Stimulated activated CD8-positive, alpha-beta memory T cell treated with anti-CD3 and anti-CD28 coated beads, Interleukin-7, amount 100 ng/mL, for 24 hours (primary cell): Measurements from ENCODE around the gene CACNB4.
"Not testable (repeated sequence)": the region's sequence is repeated elsewhere in the genome, so short reads cannot be mapped to it uniquely, and the experiment has no call there.

Experiments
- DNase-seq: peaks from one replicate; pipeline ENCODE4 v3.0.0-alpha.2; 2020; ENCODE audit warnings: low read depth

Gene CACNB4

DNA sequence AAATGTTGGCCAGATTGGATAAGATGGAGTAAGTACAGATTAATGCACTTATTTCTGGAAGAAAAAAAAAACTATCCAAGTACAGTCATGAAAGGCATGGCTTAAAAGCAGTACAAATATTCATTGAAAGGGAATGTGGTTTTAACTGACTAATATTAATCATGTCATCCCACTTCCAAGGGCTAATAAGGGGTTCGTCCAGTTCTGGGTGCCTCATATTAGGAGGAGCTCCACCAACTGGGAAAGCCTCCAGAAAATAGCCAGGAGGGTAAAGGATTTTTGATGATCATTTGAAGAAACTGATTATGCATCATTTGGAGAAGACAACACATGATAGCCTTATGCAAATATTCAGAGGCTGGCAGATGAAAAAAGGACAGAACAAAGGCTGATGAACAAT lies 155.4 kb downstream of the CACNB4 start:
- no peak for DNase-seq

DNA sequence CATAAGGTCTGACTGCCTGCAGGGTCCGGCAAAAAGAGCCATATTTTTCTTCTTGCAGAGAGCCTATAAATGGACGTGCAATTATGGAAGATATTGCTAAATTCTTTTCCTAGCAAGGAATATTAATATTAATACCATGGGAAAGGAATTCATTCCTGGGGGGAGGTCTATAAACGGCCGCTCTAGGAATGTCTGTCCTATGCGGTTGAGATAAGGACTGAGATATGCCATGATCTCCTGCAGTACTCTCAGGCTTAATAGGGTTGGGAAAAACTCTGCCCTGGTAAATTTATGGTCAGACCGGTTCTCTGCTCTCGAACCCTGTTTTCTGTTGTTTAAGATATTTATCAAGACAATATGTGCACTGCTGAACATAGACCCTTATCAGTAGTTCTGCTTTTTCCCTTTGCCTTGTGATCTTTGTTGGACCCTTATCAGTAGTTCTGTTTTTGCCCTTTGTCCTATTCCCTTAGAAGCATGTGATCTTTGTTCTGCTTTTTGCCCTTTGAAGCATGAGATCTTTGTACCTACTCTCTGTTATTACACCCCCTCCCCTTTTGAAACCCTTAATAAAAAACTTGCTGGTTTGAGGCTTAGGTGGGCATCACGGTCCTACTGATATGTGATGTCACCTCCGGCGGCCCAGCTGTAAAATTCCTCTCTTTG lies 156.2 kb downstream of the CACNB4 start:
- not testable (repeated sequence) for DNase-seq

DNA sequence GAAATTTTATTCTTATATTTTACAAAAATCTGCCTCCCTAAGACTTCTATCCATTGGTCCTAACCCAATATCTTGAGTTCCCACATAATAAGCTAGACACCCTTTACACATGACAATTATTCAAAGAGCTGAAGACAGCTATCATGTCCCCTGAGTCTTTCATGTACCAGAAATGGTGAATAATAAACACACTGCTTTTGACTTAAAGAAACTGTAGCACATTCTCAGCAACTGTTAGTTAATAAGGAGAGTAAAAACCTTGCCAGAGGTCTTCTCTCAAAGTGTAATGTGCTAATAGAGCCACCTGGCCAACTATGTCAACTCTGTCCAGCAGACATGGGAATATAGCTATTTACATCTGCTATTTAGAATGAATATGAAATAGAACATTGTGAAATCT lies 160.9 kb downstream of the CACNB4 start:
- DNase-seq: no peak

DNA sequence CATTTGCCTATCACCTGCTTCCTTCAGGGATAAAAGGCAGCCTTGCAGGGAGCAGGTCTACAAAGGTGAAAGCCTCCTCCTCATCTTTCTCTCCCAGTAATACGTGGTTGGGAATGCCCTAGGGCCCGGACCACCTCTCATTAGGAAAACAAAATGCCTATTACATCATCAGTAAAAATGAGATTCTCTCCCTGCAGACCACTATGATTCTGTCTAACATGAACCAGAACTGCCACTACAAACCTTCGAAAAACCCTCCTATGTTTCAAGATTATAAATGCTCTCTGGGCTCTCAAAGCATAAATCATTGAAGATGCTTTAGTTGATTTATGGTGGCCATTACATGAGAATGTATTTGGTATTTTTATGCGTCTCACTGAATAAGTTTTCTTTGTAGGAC lies 162.2 kb downstream of the CACNB4 start:
- DNase-seq: no peak

DNA sequence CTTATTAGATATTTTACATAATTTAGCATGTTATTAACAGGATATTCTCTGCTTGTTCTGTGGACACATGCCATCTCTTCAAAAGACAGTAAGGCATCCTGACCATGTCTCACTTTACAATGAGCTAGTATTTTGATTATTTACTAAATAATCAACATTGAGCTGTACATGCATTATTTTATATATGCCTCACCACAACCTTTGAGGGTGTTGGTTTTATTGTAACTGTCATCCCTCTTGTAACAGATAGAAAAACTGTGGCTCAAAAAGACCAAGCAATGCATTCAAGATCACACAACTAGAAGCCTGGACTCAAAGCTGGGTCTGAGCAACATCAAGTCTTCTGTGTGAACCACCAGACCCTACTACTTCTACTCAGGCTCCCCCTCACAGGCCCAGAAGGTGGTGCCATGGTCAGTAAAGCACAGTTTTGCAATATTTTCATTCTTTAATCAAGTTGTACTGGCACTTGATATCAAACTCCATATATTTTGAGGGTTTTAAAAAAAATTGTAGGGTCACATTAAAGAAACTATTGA lies 165.5 kb downstream of the CACNB4 start:
- no peak for DNase-seq

DNA sequence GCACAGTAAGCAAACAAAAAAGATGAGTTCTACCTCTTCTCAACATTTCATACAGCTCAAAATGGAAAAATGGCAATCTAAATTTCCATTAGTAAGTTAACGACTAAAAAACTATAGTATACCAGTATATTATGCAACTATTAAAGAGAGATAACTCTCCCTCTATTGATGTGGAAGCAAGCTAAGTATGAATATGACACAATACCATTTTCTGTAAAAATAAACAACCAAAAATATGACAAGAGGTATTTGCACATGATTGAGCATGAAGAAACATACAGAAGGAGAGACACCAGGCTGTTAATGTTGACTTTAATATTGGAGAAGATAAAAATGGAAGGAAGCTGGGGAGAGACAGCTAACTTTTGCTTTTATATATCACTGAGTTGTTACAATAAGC lies 167.1 kb downstream of the CACNB4 start:
- DNase-seq: no peak

DNA sequence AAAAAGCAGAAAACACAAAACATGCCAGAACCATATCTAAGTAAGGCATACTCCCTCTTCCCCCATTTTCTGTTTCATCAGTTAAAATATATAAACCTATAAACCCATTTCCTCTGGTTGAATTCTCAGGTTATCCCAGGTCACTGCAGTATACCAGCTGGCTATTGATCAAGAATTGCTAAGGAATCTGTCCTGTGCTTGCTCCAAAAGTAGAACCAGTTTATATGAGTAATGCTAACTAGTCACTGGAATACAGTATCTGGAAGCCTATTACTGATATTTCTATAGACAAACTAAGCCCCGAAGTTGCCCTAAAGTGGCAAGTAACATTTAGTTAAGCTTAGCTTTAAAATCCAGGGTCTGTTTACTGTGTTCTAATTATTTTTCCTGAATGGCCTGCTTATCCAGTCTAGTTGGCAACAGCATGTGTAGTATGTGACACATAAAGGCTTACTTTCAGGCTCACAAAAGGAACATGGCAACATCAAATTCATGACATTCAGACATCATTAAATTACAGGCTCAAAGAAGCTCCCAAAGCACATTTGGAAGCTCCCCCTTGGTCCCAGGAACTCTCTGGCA lies 167.7 kb downstream of the CACNB4 start:
- no peak for DNase-seq

DNA sequence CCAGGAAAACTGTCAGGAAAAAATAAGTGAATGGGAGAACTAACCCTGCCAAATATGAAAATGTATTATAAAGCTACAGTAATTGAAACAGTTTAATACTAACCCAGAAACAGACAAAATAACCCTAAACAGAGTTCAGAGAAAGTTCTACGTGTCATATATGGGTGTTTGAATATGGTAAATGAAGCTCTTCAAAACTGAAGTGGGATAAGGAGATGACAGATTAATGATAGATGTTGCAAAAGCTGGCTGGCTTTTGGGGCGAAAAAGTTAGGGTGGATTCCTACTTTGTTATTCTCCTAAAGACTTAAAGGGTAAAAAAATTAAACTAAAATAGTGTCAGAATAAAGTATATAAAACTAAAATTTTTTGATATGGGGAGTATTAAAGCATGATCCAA lies 168.8 kb downstream of the CACNB4 start:
- DNase-seq: no peak

DNA sequence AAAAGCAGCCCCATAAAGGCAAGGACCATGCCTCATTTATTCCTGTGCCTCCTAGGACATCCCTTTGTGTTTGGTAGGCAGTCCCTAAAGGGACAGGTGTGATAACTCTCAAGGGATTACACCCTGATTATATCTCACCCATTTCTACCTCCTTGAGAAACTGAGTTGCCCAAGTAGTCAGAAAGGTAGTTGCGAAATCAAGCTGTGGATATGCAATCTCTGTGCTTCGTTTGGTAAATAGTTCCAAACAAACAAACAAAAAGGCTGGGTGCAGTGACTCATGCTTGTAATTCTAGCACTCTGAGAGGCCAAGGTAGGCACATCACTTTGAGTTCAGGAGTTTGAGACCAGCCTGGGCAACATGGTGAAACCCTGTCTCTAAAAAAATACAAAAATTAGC lies 170.5 kb downstream of the CACNB4 start:
- no peak for DNase-seq

DNA sequence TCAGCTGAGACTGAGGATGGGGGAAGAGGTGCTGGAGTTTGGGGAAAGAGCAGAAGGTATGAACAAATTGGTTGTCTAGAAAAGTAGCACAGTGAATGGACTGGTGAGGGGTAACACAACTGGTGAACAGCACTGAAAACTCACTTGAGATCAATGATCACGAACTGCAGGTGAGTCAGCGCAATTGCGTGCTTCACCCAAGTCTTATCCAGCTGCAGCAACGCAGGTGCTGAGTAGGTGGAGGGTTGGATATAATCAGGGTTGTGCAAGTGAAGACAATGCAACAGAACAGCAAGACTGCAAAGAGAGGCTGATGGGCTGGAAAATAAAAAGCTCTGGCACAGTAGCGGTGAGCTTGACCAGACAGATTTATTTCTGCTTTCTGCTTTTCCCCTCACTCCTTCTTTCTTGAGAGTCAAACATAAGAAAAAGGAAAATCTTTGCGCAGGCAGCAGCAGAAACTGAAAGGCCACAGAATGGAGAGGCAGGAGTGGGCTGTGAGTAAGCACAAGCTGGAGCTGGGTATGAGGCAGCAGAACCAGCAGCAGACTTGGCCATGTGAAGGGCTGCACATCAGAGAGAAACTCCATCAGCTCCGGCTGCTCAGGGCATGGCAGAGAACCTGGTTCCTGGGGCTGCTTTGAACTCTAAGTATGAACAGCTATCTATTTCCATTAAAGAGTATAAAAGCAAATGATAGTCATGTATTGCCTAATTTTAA lies 171.2 kb downstream of the CACNB4 start:
- DNase-seq: no peak

DNA sequence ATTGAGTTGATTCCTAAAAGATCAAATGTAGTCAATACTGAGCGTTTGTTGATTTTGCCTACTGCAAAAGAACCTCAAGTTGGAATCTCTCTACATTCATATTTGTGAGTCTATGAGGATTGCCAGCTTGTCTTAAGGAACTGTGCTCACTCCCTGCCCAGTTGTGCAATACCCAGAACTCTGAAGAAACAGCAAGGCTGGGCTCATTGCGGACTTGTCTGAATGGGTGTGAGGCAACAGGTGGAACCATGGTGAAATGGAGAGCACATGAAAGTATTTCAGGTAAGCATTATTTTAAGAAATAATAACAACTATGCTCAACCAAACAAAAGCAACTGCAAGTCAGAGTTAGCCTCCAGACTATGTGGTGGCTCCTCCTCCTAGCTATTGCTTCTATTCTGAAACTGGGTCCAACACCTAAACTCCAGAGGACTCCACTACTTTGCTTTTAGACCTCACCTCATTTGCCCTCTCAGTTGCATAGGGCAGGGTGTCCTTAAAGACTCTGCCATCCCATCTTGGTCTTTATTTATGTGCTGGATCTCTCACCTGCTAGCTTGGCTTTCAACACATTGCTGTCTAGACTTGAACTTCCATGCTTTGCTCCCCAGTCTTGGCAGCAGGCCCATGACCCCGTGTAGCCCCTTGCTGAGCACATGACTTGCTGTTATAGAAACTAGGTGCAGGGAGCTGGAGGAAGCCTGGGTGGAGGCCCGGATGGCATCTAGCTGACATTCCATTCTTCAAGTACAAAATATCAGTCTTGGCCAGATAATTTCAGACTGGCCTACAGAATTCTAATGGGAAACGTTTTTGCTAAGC lies 175.8 kb downstream of the CACNB4 start:
- no peak for DNase-seq

DNA sequence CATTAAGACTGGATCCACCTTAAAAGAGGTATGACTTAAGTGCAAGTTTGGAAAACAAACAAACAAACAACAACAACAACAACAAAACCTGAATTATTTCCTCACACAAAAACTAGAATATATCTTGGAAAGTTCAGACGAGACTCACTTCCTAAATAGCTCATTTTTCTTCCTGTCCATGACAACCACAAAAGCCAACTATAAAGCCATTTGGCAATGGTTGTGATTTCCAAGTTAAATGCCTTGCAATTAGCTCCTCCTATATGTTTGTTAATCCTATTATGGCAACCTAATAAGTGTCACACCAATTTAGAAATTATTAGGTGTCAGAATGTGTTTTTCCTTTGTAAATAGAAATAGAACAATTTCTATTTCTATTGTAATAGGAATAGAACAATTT lies 179.1 kb downstream of the CACNB4 start:
- no peak for DNase-seq

DNA sequence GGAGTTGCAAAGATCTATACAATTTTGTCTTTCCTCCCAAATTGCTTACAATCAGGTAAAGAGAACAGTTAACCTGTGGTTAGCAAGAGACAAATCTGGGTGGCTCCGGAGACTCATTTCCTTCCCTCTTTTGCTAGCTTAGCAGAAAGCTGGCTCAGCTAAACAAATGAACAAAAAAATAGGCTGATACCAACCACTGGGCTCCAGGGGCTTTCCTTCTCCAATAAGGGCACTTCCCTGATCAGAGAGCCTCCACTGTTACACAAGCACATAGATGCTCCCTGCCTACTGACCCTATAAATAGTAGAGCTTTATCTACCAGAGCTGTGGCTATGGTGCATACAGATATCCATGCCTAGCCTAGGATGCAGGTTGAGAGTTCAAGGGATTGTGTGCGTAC lies 180.5 kb downstream of the CACNB4 start:
- DNase-seq: no peak

DNA sequence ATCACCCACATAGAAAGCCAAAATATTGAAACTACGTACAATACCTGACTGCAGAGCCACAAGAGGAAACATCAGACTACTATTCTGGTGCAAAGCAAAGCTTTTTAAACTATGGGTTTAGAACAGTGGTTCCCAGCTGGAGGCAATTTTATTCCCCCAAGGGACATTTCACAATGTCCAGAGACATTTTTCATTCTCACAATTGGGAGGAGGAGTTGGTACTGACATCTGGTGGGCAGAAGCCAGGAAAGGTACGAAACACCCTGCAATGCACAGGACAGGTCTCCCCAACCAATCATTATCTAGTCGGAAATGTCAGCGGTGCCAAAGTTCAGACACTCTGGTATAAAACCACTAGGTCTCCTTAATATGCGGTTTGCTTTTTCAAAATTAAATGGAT lies 182.2 kb downstream of the CACNB4 start:
- no peak for DNase-seq

DNA sequence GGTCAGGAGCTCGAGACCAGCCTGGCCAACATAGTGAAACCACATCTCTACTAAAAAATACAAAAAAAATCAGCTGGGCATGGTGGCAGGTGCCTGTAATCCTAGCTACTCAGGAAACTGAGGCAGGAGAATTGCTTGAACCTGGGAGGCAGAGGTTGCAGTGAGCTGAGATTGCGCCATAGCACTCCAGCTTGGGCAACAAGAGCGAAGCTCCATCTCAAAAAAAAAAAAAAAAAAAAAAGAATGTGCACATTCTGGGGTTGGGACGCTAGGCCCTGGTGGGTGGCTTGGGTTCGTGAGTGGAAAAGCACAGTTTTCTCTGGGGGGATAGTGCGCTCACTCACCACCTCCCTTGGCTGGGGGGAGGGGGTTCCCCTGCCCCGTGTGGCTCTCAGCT lies 183.2 kb downstream of the CACNB4 start:
- not testable (repeated sequence) for DNase-seq

DNA sequence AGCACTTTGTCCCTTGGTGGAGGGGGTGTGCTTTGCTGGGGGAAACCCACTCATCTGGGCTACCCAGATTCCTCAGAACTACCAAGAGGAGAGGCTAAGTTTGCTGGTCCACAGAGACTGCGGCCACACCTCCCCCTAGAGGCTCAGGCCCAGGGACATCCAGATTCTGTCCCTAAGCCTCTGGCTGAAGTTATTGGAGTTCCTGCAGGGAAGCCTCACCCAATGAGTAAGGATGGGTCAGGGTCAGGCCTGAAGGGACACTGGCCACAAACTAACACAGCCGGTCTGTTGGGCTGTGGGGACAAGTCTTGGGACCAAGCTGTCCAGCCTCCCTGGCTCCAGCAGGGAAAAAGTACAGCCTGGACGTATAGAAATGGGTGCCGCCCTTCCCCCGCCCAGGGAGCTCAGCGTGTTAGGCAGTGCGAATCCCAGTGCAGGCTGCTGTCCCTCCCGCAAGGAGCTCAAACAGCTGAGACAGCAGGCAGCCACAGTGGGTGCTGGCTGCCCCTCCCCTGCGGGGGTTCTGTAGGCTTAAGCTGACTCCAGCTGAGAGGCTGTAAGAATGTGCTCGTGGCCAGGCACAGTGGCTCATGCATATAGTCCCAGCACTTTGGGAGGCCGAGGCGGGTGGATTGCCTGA lies 183.7 kb downstream of the CACNB4 start:
- no peak for DNase-seq

DNA sequence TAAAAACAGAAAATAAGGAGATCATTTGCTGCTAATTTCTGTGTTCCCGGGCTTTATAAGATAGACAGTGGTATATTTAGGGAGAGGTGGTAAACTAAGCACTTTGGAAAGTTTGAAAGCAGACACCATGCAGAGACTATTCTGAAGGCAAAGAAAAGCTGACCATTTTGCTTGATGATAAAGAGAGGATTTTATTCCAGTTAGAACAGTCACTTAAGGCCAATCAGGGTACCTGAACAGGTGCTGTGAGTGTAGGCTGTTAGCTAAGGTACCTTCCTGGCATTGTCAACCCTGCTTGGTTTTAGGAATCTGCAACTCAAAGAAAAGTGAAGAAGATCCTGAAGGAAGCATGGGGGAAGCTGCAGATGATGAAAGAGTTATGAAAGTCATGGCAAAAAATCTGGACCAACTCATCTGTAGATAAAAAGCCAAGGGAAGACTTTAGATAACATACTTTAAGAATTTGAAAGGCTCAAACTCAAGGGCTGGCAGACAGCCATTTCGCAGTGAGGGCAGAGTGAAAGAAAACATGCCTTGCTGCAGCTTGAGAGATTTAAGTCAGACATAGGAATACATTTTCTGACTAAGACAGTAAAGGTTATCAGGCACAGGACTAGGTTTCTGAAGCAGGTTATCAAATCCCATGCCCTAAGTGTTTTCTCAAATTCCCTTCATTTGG lies 190.5 kb downstream of the CACNB4 start:
- no peak for DNase-seq

DNA sequence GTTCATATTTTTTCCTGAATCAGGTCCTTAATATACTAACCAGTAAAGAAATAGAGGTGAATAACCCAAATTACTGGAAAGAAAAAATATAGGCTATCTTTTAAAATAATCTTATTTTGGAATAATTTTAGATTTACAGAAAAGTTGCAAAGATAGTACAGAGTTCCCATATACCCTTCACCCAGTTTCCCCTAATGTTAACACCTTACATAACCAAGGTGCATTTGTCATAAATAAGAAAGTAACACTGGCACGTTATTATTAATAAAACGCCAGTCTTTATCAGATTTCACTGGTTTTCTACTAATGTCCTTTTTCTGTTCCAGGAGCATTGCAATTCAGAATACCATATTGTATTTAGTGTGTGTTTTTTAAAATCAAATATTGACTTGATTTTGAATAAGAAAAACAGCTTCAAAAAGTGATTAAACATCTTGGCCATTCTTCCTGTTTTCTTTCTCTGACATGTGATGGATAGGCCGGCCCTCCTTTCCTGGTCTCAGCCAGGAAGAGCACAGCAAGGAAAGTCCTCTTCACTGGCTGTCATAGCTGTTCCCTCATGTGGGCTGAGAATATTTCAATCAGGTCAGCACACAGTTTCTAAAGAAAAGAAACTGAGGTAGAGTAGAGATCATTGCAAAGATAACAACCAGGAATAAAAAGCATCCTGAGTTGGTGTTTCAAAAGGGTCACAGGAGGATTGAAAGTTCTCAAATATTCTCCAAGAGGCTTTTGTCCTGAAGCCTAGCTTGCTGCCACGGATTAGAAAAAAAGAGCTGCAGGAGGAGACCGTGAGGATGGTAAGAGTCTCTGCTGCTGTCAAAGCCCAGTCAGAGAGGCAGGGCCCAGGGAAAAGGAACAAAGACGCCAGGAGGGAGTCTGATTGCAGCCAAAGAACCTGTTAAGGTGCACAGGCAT lies 191.3 kb downstream of the CACNB4 start:
- DNase-seq: no peak

DNA sequence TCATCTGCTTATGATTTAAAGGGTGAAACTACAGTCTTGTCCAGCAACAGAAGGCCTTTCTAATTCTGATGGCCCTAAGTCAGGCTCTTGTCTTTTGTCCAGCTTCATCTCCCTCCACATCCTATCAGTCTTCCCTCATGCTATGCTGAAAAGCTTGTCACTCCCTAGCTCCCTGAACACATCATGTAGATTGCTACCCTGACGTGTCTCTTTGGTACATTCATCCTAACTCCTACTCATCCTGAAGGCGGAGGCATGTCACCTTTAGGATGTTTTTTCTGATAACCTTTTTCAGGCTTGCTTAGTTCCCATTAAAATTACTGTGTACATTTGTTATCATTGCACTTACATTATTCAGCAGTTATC lies 192.2 kb downstream of the CACNB4 start:
- no peak for DNase-seq

DNA sequence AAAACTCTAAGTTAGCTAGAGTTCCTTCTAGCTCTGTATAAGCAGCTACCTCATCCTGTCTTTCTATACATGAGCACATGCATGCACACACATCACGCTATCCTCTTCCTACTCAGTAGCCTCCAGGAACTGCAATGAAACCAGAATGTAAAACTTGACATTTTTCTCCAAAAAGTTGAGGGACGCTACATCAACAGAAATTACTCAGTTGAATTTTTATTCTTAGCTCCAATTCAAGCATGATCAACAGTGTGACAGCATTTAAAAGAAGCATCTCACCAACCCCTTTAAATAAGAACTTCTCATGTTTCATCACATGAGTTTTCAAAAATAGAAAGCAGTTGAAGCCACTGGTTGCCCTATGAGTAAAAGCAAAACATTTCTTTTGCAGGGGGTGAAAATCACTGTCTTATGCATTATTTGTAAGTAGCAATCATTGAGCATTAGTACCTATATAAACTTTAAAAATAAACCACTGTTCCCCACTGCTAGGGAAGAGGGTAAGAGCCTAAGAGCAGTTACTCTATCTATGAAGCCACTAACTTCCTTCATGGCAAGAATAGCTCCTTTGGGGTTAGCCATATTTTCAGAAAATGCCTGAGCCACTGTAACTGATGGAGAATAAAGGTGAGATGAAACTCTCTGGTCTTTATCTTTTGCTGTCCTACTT lies 192.7 kb downstream of the CACNB4 start:
- no peak for DNase-seq
